NCI-H510A (cell line): ENCODE results near the gene HIVEP2.

ENCODE experiments used
- DNase-seq: peaks from one replicate; lab custom pipeline; 2025; lab: John Stamatoyannopoulos, UW

Gene HIVEP2

GRCh38 chr6:142839686-142840040 is 105.3 kb downstream of the HIVEP2 start:
- no peak for DNase-seq

GRCh38 chr6:142838821-142839685 is 105.9 kb downstream of the HIVEP2 start:
- DNase-seq: no peak

GRCh38 chr6:142835787-142836535 is 109.0 kb downstream of the HIVEP2 start:
- DNase-seq: no peak

- DNase-seq: no peak
Measured at GRCh38 chr6:142834853-142835252, 110.1 kb downstream of the HIVEP2 start.

GRCh38 chr6:142833798-142834197 is 111.2 kb downstream of the HIVEP2 start:
- DNase-seq: no peak

GRCh38 chr6:142833054-142833453 is 111.9 kb downstream of the HIVEP2 start:
- no peak for DNase-seq

- no peak for DNase-seq
Measured at GRCh38 chr6:142830807-142831206, 114.2 kb downstream of the HIVEP2 start.

GRCh38 chr6:142830116-142830710 is 114.8 kb downstream of the HIVEP2 start:
- DNase-seq: no peak

- no peak for DNase-seq
Measured at GRCh38 chr6:142829556-142829955, 115.4 kb downstream of the HIVEP2 start.

- DNase-seq: no peak
Measured at GRCh38 chr6:142827991-142828390, 117.0 kb downstream of the HIVEP2 start.

GRCh38 chr6:142827369-142827768 is 117.6 kb downstream of the HIVEP2 start:
- no peak for DNase-seq

- DNase-seq: no peak
Measured at GRCh38 chr6:142825760-142826159, 119.2 kb downstream of the HIVEP2 start.

- no peak for DNase-seq
Measured at GRCh38 chr6:142824426-142824825, 120.5 kb downstream of the HIVEP2 start.

GRCh38 chr6:142823256-142823902 is 121.6 kb downstream of the HIVEP2 start:
- DNase-seq: no peak

GRCh38 chr6:142822842-142823241 is 122.1 kb downstream of the HIVEP2 start:
- no peak for DNase-seq

GRCh38 chr6:142822383-142822782 is 122.6 kb downstream of the HIVEP2 start:
- no peak for DNase-seq

- DNase-seq: no peak
Measured at GRCh38 chr6:142821860-142822259, 123.1 kb downstream of the HIVEP2 start.

GRCh38 chr6:142821164-142821716 is 123.7 kb downstream of the HIVEP2 start:
- DNase-seq: no peak

- DNase-seq: no peak
Measured at GRCh38 chr6:142820338-142821051, 124.5 kb downstream of the HIVEP2 start.

GRCh38 chr6:142819603-142820337 is 125.2 kb downstream of the HIVEP2 start:
- DNase-seq: no peak

- DNase-seq: no peak
Measured at GRCh38 chr6:142816486-142816885, 128.5 kb downstream of the HIVEP2 start.
